HCT116 (cell line): ENCODE results near the gene NEURL1. TPM values are rescaled to one million over a fixed set of nuclear protein-coding genes. Genes with fewer than 3 reads are reported as not detected.

Source experiments
- ATAC-seq: fragments of 200-7000 bp; cut with Tn5 transposase; 2 replicates; pipeline ENCODE4 v1.9.1; 2020; ENCODE audit warnings: mild to moderate bottlenecking, moderate library complexity
- BruUV-seq: library from RNA; stranded (reverse); fragments of 400-500 nt; replicated peaks from 2 replicates; lab custom pipeline; 2021; lab: Mats Ljungman, UMichigan
- CTCF ChIA-PET: fragments of 300-600 bp; sonication (Branson Sonifier 250); formaldehyde crosslinking; loops from one replicate; lab custom pipeline; 2021; ENCODE audit warnings: antibody characterized with exemption; lab: Charles Lee
- POLR2A ChIA-PET: fragments of 300-600, 350-600 bp; sonication (Branson Sonifier 250); formaldehyde crosslinking; loops from one replicate; lab custom pipeline; 2021; ENCODE audit warnings: antibody characterized with exemption; lab: Charles Lee
- RAD21 ChIA-PET, 2 experiments: fragments of 300-600 bp; sonication (Branson Sonifier 250); formaldehyde crosslinking; loops; one replicate each; lab custom pipeline; 2023; ENCODE audit warnings: low total read pairs in 2 of 2; ENCODE audit not compliant: uncharacterized antibody in 2 of 2, unreplicated experiment in 2 of 2, low non-redundant PET in 1 of 2; lab: Charles Lee
- DNase-seq: peaks from one replicate; pipeline ENCODE4 v3.0.0-alpha.2; 2010; ENCODE audit warnings: low read depth, low spot score
- H2AFZ ChIP-seq: fragments of 200-600 bp; shearing (Covaris generic), sonication (generic); 2 replicates; pipeline ENCODE4 v1.6.1; 2017; ENCODE audit warnings: low read depth, mixed run types, mixed read lengths, antibody characterized with exemption, low read length; ENCODE audit not compliant: poor library complexity, severe bottlenecking
- H3K27ac ChIP-seq: 2 replicates; pipeline ENCODE4 v1.5.1; 2012; ENCODE audit warnings: low read depth, low read length
- H3K27me3 ChIP-seq: fragments of 200-600 bp; sonication (generic); 2 replicates; pipeline ENCODE4 v1.6.1; 2016; ENCODE audit warnings: mixed run types, low read length, mixed read lengths; ENCODE audit not compliant: insufficient read depth
- H3K36me3 ChIP-seq, 2 experiments: fragments of 200-500 bp in 1 of 2; fragments of 200-600 bp in 1 of 2; sonication (Bioruptor generic) in 1 of 2; sonication (generic) in 1 of 2; 2 replicates each; pipeline versions ENCODE4 v1.5.1 to v1.6.1; 2014 to 2016; ENCODE audit warnings: low read length in 2 of 2, inconsistent platforms in 1 of 2, mixed read lengths in 1 of 2, mixed run types in 1 of 2; ENCODE audit not compliant: insufficient read depth in 2 of 2, control insufficient read depth in 1 of 2
- H3K4me1 ChIP-seq, 2 experiments: fragments of 200-600 bp in 1 of 2; sonication (generic) in 1 of 2; 2 replicates each; pipeline versions ENCODE4 v1.5.1 to v1.6.1; 2012 to 2017; ENCODE audit warnings: low read length in 2 of 2, inconsistent platforms in 1 of 2, mild to moderate bottlenecking in 1 of 2, mixed read lengths in 1 of 2, mixed run types in 1 of 2, moderate library complexity in 1 of 2; ENCODE audit not compliant: insufficient read depth in 2 of 2, control insufficient read depth in 1 of 2
- H3K4me2 ChIP-seq: fragments of 200-600 bp; sonication (generic); 2 replicates; pipeline ENCODE4 v1.6.1; 2017; ENCODE audit warnings: mixed run types, low read length, mixed read lengths
- H3K4me3 ChIP-seq, 2 experiments: fragments of 200-600 bp in 1 of 2; sonication (generic) in 1 of 2; replicated peaks in 1 of 2; 2 replicates each; pipeline ENCODE4 v1.5.1; 2011 to 2016; ENCODE audit warnings: low read length in 2 of 2, control low read depth in 1 of 2, low read depth in 1 of 2, mild to moderate bottlenecking in 1 of 2, mixed read lengths in 1 of 2, mixed run types in 1 of 2
- H3K79me2 ChIP-seq: fragments of 200-600 bp; sonication (generic); 2 replicates; pipeline ENCODE4 v1.6.1; 2017; ENCODE audit warnings: mild to moderate bottlenecking, mixed run types, low read length, moderate library complexity, mixed read lengths; ENCODE audit not compliant: insufficient read depth
- H3K9ac ChIP-seq: fragments of 200-600 bp; sonication (generic); 2 replicates; pipeline ENCODE4 v1.6.1; 2016; ENCODE audit warnings: low read length, mixed read lengths
- H3K9me2 ChIP-seq: fragments of 200-600 bp; sonication (generic), shearing (Covaris generic); 2 replicates; pipeline ENCODE4 v1.6.1; 2017; ENCODE audit warnings: mixed run types, mild to moderate bottlenecking, moderate library complexity; ENCODE audit not compliant: insufficient read depth
- H3K9me3 ChIP-seq, 2 experiments: fragments of 200-500 bp in 1 of 2; fragments of 200-600 bp in 1 of 2; sonication (Bioruptor generic) in 1 of 2; sonication (generic) in 1 of 2; 2 replicates each; pipeline ENCODE4 v1.6.1; 2014 to 2017; ENCODE audit warnings: low read length in 2 of 2, mixed read lengths in 2 of 2, inconsistent platforms in 1 of 2, low read depth in 1 of 2, mild to moderate bottlenecking in 1 of 2, mixed run types in 1 of 2, moderate library complexity in 1 of 2; ENCODE audit not compliant: control insufficient read depth in 1 of 2, insufficient read depth in 1 of 2
- H4K20me1 ChIP-seq: fragments of 200-600 bp; sonication (generic), shearing (Covaris generic); 2 replicates; pipeline ENCODE4 v1.6.1; 2017; ENCODE audit warnings: mixed run types, mild to moderate bottlenecking, moderate library complexity; ENCODE audit not compliant: insufficient read depth
- CEBPB ChIP-seq: IDR thresholded peaks from 2 replicates; pipeline ENCODE4 v1.6.1; 2012; ENCODE audit warnings: low read depth
- CTCF ChIP-seq, 3 experiments: fragments of 200-600 bp in 1 of 3; sonication (generic) in 1 of 3; IDR thresholded peaks in 2 of 3; conservative IDR thresholded peaks in 1 of 3; 2 replicates each; pipeline ENCODE4 v1.5.1; 2012 to 2017; ENCODE audit warnings: low read depth in 2 of 3, low read length in 2 of 3, antibody characterized with exemption in 1 of 3, borderline replicate concordance in 1 of 3, control low read depth in 1 of 3, mild to moderate bottlenecking in 1 of 3, mixed read lengths in 1 of 3, mixed run types in 1 of 3, moderate library complexity in 1 of 3; ENCODE audit not compliant: insufficient read depth in 1 of 3
- EGR1 ChIP-seq: IDR thresholded peaks from 2 replicates; pipeline ENCODE4 v1.6.1; 2012; ENCODE audit warnings: low read depth
- ELF1 ChIP-seq: IDR thresholded peaks from 2 replicates; pipeline ENCODE4 v1.6.1; 2012; ENCODE audit warnings: low read depth, borderline replicate concordance
- SP1 ChIP-seq: IDR thresholded peaks from 2 replicates; pipeline ENCODE4 v1.6.1; 2012; ENCODE audit warnings: low read depth
- TCF7L2 ChIP-seq: IDR thresholded peaks from 2 replicates; pipeline ENCODE4 v1.7.0; 2011; ENCODE audit warnings: borderline replicate concordance, inconsistent platforms; ENCODE audit not compliant: insufficient read depth, insufficient read length; ENCODE audit errors: extremely low read depth
- ZNF274 ChIP-seq: fragments of 200-500 bp; sonication (Bioruptor generic); IDR thresholded peaks from 2 replicates; pipeline ENCODE4 v1.6.1; 2014; ENCODE audit warnings: mild to moderate bottlenecking, low read depth, low read length, inconsistent platforms
- intact Hi-C: fragments of 100-400 bp; cut with micrococcal nuclease; formaldehyde crosslinking; loops from 2 replicates; pipeline ENCODE4 v1.10.0; 2022
- total RNA-seq: library from RNA; stranded (reverse); gene quantifications from one replicate; pipeline ENCODE4 v1.2.1, GENCODE V29; 2021; ENCODE audit not compliant: unreplicated experiment

The NEURL1 gene
- total RNA-seq, 1 experiment from 2014 or later = 1.4 TPM

DNA sequence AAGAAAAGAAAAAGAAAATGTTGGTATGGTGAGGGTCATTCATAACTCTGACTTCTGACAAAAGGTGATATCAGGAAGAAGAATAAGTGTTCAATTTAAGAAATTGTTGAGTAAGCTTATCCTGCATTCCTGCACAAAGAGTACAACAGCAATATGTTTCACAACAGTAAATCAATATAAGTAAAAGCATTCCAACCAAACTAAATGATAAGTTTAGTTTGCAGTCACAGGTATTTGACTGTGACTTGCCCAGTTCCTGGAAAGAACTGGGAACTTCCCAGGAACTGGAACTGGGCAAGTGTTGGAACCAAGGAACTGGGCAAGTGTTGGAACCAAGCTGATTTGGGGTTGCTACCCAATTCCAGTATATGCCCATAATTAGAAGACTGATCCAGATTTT lies 35.0 kb downstream of the NEURL1 start:
- ATAC-seq = no peak
- no peaks in the 10 kb centered on the region for H3K9me3 ChIP-seq
- TF ChIP-seq SP1 (0 out of 2 replicates have a peak, but pooled peaks have one; percentile 19), TCF7L2 (no peak), ZNF274 (no peak), CTCF (IDR thresholded peaks at IDR 0.05 in 2 of 3, conservative IDR thresholded peaks at IDR 0.05 in 1 of 3; ENCODE audit: borderline replicate concordance in 1 of 3, insufficient read depth in 1 of 3, low read depth in 2 of 3, low read length in 2 of 3) (no peak), ELF1 (no peak), CEBPB (no peak), EGR1 (no peak)
- TF ChIP-seq, all 23 proteins: peak for 1
- H3K4me2 ChIP-seq = peak overlapping the region; percentile 46
- ChIA-PET POLR2A (interaction anchor here (0.9 to 2.8 kb wide), 6 partner anchors 11 to 77 kb away, joined by 3 to 12 read pairs (median 4); no protein-coding TSS in a partner anchor), RAD21 (interaction anchor here in 1 of 2 experiments (0.7 kb wide), 1 partner anchor 64 kb away, joined by 3 read pairs; no protein-coding TSS in a partner anchor), CTCF (interaction anchor here (1.1 to 2.4 kb wide), 3 partner anchors 14 to 38 kb away, joined by 3 to 14 read pairs (median 3); no protein-coding TSS in a partner anchor)
- BruUV-seq = no TSS peak
- H2AFZ ChIP-seq = peak overlapping the region; percentile 42
- peak overlapping the region; percentile 15; the same call in 1 of the 2 replicates for H3K9ac ChIP-seq
- no peaks in the 10 kb centered on the region for H3K36me3 ChIP-seq
- no peak for DNase-seq
- H3K27ac ChIP-seq = no peak overlapping the region
- intact Hi-C loops = no loop called here
- no peaks in the 10 kb centered on the region for H3K79me2 ChIP-seq
- no peaks in the 10 kb centered on the region; the same call in 1 of the 2 replicates for H3K9me2 ChIP-seq
- no peaks in the 10 kb centered on the region for H4K20me1 ChIP-seq
- no peaks in the 10 kb centered on the region for H3K27me3 ChIP-seq
- no peak overlapping the region for H3K4me3 ChIP-seq
- peaks cover 10 to 45% of the 10 kb centered on the region in 2 experiments for H3K4me1 ChIP-seq
